ENCODE data around the gene MSANTD1.
A peak's percentile ranks its signal among the peaks of the same experiment; 100 is the strongest.
"Not testable (repeated sequence)": the region's sequence is repeated elsewhere in the genome, so short reads cannot be mapped to it uniquely, and the experiment has no call there.

The MSANTD1 gene

GRCh38 chr4:3299976-3300671, 51.2 kb downstream of the MSANTD1 start:
- H3K4me1 ChIP-seq (ENCODE audit: control insufficient read depth, low read length): peaks cover 21% of the 10 kb centered on the region
- H3F3A ChIP-seq (ENCODE audit: control insufficient read depth, insufficient read depth): no peaks in the 10 kb centered on the region
- H3K9me3 ChIP-seq (ENCODE audit: control insufficient read depth, insufficient read depth, low read length): no peaks in the 10 kb centered on the region
- H3K9me2 ChIP-seq (replicated peaks; ENCODE audit: control insufficient read depth, low read length): no peaks in the 10 kb centered on the region
- H3K79me2 ChIP-seq (ENCODE audit: control insufficient read depth, low read length): no peaks in the 10 kb centered on the region
- peaks cover 3% of the 10 kb centered on the region; the same call in 1 of the 2 replicates for H3K27me3 ChIP-seq (ENCODE audit: control insufficient read depth, low read length)
- no peaks in the 10 kb centered on the region for H4K20me1 ChIP-seq (ENCODE audit: control insufficient read depth, insufficient read depth, low read depth, low read length)
- H3K4me2 ChIP-seq (ENCODE audit: low read length): no peak overlapping the region
- H3K36me3 ChIP-seq (ENCODE audit: control insufficient read depth, low read length): no peaks in the 10 kb centered on the region
- TF ChIP-seq EZH2phosphoT487 (IDR thresholded peaks at IDR 0.05; ENCODE audit: borderline replicate concordance, low read length) (no peak), CTCF (IDR thresholded peaks at IDR 0.05; ENCODE audit: low read depth, low read length, poor library complexity, severe bottlenecking) (no peak)
- no peak overlapping the region for H3K4me3 ChIP-seq (ENCODE audit: low read length)
- H3K27ac ChIP-seq (ENCODE audit: low read depth, low read length): no peak overlapping the region

GRCh38 chr4:3300882-3301281, 51.9 kb downstream of the MSANTD1 start:
- not testable (repeated sequence) for H3K36me3 ChIP-seq (ENCODE audit: control insufficient read depth, low read length); H4K20me1 ChIP-seq (ENCODE audit: control insufficient read depth, insufficient read depth, low read depth, low read length); H3K9me3 ChIP-seq (ENCODE audit: control insufficient read depth, insufficient read depth, low read length); H3K27me3 ChIP-seq (ENCODE audit: control insufficient read depth, low read length); H3K4me3 ChIP-seq (ENCODE audit: low read length); H3K4me2 ChIP-seq (ENCODE audit: low read length); H3K27ac ChIP-seq (ENCODE audit: low read depth, low read length); H3K79me2 ChIP-seq (ENCODE audit: control insufficient read depth, low read length); H3K9me2 ChIP-seq (replicated peaks; ENCODE audit: control insufficient read depth, low read length); H3F3A ChIP-seq (ENCODE audit: control insufficient read depth, insufficient read depth)
- peaks cover 29% of the 10 kb centered on the region for H3K4me1 ChIP-seq (ENCODE audit: control insufficient read depth, low read length)

- Histone ChIP-seq H3K79me2 (ENCODE audit: control insufficient read depth, low read length) (no peaks in the 10 kb centered on the region), H3K4me1 (ENCODE audit: control insufficient read depth, low read length) (peaks cover 31% of the 10 kb centered on the region), H3K27me3 (ENCODE audit: control insufficient read depth, low read length) (0 out of 2 replicates have a peak, but pooled peaks cover 2% of the 10 kb centered on the region), H3F3A (ENCODE audit: control insufficient read depth, insufficient read depth) (no peaks in the 10 kb centered on the region), H3K9me2 (replicated peaks; ENCODE audit: control insufficient read depth, low read length) (no peaks in the 10 kb centered on the region), H3K4me3 (ENCODE audit: low read length) (no peak overlapping the region), H3K36me3 (ENCODE audit: control insufficient read depth, low read length) (no peaks in the 10 kb centered on the region), H4K20me1 (ENCODE audit: control insufficient read depth, insufficient read depth, low read depth, low read length) (no peaks in the 10 kb centered on the region), H3K9me3 (ENCODE audit: control insufficient read depth, insufficient read depth, low read length) (no peaks in the 10 kb centered on the region), H3K27ac (ENCODE audit: low read depth, low read length) (no peak overlapping the region), H3K4me2 (ENCODE audit: low read length) (peak overlapping the region; percentile 43; the same call in 1 of the 2 replicates)
- TF ChIP-seq CTCF (IDR thresholded peaks at IDR 0.05; ENCODE audit: low read depth, low read length, poor library complexity, severe bottlenecking) (no peak), EZH2phosphoT487 (IDR thresholded peaks at IDR 0.05; ENCODE audit: borderline replicate concordance, low read length) (no peak)
Measured at GRCh38 chr4:3301450-3302172, 52.7 kb downstream of the MSANTD1 start.

GRCh38 chr4:3302173-3302785, 53.3 kb downstream of the MSANTD1 start:
- Histone ChIP-seq H3K27ac (ENCODE audit: low read depth, low read length) (no peak overlapping the region), H3F3A (ENCODE audit: control insufficient read depth, insufficient read depth) (no peaks in the 10 kb centered on the region), H3K4me2 (ENCODE audit: low read length) (peak overlapping the region; percentile 43), H4K20me1 (ENCODE audit: control insufficient read depth, insufficient read depth, low read depth, low read length) (no peaks in the 10 kb centered on the region), H3K9me2 (replicated peaks; ENCODE audit: control insufficient read depth, low read length) (no peaks in the 10 kb centered on the region), H3K27me3 (ENCODE audit: control insufficient read depth, low read length) (no peaks in the 10 kb centered on the region), H3K79me2 (ENCODE audit: control insufficient read depth, low read length) (no peaks in the 10 kb centered on the region), H3K4me1 (ENCODE audit: control insufficient read depth, low read length) (peaks cover 31% of the 10 kb centered on the region), H3K9me3 (ENCODE audit: control insufficient read depth, insufficient read depth, low read length) (no peaks in the 10 kb centered on the region), H3K36me3 (ENCODE audit: control insufficient read depth, low read length) (no peaks in the 10 kb centered on the region), H3K4me3 (ENCODE audit: low read length) (peak overlapping the region; percentile 43)
- no peak for TF ChIP-seq CTCF (IDR thresholded peaks at IDR 0.05; ENCODE audit: low read depth, low read length, poor library complexity, severe bottlenecking)
